ENCODE data around the gene C19orf33.

DNA sequence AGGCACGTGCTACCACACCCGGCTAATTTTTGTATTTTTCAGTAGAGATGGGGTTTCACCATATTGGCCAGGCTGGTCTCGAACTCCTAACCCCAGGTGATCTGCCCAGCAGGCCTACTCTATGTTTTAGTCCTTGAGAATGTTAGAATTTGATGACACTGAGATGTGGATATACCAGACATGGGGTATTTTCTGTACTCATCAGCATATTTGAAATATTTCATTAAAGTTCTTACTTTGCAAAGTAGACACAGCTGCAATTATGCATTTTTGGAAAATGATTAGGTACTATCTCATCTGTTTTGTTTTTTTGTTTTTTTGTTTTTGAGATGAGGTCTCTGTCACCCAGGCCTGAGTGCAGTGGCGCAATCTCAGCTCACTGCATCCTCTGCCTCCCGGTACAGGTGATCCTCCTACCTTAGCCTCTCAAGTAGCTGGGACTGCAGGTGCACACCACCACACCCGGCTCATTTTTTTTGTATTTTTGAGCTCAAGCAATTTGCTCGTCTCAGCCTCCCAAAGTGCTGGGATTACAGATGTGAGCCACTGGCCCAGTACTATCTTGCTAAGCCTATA is 27.0 kb upstream of the C19orf33 start:
- TF ChIP-seq ARID2 (IDR thresholded peaks at IDR 0.05) (no peak), CAMTA2 (CRISPR knock-in tag; conservative IDR thresholded peaks at IDR 0.05) (no peak), CEBPB (tag; IDR thresholded peaks at IDR 0.05) (no peak), POLR2A (conservative IDR thresholded peaks at IDR 0.05) (no peak), CBFB (CRISPR knock-in tag; IDR thresholded peaks at IDR 0.05) (no peak)
- TF ChIP-seq, protein P1, sequence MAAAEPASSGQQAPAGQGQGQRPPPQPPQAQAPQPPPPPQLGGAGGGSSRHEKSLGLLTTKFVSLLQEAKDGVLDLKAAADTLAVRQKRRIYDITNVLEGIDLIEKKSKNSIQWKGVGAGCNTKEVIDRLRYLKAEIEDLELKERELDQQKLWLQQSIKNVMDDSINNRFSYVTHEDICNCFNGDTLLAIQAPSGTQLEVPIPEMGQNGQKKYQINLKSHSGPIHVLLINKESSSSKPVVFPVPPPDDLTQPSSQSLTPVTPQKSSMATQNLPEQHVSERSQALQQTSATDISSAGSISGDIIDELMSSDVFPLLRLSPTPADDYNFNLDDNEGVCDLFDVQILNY (CRISPR knock-in tag; IDR thresholded peaks at IDR 0.05): no peak
- TF ChIP-seq, protein P2, sequence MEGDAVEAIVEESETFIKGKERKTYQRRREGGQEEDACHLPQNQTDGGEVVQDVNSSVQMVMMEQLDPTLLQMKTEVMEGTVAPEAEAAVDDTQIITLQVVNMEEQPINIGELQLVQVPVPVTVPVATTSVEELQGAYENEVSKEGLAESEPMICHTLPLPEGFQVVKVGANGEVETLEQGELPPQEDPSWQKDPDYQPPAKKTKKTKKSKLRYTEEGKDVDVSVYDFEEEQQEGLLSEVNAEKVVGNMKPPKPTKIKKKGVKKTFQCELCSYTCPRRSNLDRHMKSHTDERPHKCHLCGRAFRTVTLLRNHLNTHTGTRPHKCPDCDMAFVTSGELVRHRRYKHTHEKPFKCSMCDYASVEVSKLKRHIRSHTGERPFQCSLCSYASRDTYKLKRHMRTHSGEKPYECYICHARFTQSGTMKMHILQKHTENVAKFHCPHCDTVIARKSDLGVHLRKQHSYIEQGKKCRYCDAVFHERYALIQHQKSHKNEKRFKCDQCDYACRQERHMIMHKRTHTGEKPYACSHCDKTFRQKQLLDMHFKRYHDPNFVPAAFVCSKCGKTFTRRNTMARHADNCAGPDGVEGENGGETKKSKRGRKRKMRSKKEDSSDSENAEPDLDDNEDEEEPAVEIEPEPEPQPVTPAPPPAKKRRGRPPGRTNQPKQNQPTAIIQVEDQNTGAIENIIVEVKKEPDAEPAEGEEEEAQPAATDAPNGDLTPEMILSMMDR (IDR thresholded peaks at IDR 0.05 in 2 of 3, conservative IDR thresholded peaks at IDR 0.05 in 1 of 3; ENCODE audit: insufficient read depth in 2 of 3, low read depth in 1 of 3, low read length in 3 of 3): no peak

Data from K562 (cell line).